ENCODE data around the gene TLL1.

TLL1 gene

DNA sequence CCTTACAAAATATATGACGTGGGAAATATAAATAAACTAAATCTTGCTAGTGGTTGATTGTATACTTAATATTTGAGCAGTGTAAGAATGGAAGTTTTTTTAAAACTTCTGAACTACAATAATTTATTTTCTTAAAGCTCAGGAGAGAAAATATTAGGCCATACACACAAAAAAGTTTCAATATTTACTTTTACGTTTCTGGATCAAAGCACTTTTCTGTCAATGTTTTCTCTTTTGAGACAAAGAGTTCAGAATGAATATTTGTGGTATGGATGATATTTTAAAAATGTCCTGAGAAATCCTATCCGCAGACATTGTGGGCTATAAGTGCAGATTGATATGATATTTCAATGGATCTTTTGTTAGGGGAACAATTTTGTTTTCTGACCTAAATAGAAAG lies 109.9 kb downstream of the TLL1 start:
- no peak for DNase-seq

DNA sequence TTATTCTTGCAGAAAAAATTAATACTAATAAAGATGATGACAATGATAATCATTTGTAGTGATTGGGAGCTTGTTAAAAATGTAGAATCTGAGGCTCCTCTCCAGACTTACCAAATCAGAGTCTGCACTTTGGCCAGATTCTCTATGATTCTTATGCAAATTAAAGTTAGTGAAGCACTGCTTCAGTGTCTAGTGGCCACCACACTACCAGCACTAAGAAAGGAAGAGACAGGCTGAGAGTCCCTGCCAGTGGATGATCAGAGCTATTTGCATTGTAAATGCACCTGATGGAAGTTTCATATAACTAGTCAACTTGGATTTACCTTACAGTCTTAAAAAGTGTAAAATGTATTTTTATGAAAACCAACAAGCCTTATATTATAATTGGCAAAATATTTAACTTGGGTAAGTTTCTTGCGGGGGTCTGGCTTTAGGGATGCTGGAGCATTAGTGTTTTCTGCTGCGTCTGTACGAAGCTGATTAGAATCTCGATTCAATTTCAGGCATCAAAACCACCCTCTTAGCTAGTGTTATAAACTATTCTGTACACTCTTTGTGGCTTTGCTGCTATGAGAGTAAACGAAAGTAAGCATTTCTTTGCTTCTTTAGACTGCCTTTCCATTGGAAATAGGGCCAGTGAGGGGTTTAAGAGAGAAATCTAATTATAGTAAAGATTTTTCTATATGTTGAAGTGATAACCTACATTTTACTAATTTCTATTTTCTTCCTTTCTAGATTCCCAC lies 114.1 kb downstream of the TLL1 start:
- DNase-seq = no peak

DNA sequence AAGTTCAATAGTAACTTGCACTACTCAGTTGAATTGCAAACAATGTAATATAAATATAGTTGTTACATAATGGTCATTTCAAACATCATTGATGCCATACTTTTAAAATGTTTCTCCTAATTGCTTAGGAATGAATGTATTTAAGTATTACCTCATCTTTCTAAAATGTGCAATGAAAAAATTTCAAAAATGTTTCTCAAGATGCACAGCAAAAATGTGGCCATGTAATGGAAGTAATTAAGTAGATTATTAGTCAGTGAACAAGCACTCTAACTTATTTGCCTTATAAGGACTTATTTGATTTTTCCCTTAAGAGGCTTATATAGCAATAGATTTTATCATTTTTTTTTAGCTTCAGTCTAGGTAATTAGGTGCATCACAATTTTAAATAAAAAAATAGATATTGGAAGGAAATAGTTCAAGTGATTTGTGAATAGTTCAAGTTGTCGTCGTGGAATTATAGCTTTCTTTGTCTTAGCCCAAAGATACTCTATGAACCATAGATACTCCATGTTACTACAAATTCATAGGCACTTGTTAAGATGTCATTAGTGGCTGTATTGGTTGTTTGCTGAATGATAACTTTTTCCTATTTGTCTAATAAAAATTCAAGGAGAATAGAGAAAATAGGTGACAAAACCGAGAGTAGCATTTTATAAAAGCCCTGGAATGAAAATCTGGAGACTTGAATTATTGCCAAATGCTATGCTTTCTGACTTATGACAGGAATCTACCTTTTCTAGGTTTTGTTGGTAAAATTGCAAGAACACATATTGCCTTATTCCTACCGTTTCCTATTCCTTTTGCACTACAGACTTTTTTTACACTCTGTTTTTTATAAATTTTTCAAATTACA lies 118.5 kb downstream of the TLL1 start:
- DNase-seq = no peak

DNA sequence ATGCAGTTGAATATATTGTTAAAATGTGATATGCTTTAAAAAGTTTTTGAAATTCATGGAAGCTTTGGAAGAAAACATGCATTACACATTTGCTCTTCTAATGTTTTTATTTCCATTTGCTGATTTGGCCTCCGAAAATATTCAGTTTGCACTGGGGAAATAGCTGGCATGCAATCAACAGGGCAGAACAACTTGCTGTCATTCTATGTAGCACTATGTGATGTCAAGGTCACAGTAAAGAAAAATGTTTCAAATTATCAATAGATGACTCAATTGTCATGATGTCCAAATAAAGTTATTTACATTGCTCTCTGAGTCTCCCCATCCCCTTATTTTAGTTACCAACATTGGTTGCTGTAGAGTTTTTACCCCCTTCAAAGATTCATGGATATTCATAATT lies 119.2 kb downstream of the TLL1 start:
- no peak for DNase-seq

DNA sequence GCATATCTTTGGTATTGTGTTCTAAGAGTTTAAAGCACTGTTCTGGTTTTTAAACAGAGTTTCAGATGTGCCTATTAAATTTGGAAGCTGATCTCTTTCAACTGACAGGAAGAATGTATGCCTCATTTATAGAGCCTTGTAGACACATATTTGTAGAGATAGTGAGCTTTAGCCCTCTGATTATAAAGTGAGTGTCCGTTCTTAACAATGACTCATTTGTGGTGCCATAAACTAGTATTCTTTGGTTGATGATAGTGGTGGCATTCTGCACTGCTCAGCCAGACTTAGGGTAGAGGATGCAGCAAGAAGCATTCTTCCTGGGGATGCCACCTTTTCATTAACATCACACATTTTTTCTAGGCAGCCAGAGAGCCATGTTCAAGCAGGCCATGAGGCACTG lies 121.7 kb downstream of the TLL1 start:
- no peak for DNase-seq

DNA sequence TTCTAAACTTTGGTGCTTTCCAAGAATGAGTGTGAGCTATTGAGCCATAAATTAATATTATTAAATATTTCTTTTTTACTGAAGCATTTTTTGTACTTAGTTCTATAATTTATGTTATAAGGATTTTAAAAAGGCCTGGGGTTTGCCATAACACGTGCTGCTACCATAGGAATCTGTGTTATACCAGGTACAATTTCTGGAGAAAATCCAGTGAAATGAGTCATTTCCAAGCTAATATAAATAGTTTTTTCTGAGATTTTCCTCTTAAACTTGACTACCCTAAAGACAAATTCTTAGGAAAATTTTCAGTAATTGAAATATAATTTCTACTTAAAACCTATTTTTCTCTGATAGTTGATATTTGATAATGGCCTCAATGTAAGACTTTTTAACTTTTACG lies 130.8 kb downstream of the TLL1 start:
- no peak for DNase-seq

DNA sequence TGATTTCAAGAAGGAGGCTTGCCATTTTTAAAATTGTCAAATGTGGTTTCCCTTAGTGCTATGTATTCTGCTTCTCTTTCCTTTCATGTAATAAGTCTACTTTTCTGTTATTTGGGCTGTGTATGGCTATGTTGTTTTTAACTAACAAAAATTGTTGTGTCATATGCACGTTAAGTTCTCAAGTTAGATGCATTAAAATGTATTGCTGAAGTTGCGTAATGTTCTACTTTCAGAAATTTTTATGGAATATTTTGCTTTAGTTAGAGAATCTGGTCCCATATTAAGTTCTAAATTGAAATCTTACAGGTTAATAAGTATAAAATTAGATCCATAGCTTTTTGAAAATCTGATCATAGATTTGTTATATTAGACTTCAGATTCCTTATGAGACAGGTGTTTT lies 133.2 kb downstream of the TLL1 start:
- DNase-seq = no peak

DNA sequence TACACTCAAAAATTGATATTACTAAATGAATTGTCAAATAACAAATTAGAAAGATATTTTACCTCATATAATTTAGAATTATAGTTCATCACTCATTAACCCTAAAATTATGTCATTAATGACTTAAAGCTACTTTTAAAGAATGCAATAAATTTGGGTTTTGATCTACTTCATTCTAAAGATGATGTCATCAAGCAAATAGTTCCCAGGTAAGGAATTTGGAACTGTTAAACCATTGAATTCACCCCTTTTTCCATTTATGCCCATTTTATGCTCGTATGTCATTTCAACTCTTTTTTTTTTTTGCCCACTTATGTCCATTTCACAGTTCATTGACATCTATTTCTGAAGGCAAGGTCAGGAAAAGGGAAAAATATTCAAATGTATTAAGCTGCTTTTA lies 135.5 kb downstream of the TLL1 start:
- DNase-seq = no peak

DNA sequence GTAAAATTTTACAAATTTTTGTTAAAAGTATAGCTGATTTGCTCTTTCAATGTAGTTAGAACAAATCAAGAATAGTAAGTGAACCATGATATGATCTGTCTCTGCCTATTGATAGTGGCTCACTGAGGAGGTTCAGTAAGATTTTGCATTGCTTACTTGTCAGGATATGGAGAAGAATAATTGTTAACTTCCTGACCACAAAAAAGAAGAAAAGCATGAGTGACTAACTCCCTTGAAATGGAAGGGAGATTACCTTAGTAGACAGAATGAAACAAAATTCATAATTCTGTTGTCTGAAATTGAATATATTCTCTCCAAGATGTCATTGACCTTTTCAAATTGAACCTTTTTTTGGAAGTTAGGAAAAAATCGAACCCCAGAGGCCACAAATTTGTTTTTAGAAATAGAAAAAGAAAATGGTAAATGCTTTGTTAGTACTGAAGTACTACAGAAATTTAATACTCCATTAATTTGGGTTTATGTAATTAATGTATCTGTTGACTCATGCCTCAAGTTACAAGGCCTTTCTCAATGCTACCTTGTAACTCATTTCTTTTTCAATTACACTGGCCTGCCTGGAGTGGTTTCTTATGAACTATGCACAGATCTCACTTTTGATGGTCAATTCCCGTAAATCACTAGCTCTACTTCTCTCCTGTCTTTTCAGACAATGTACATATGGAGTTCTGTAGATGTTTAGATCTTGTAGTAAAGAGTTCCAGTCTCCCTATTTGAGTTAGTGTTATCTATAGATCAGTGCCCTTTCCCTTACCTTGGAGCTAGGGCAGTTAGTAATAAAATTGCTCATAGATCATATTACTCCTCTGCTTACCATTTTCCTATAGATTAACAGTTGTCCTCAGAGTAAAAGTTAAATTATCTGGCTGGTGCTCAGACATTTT lies 139.3 kb downstream of the TLL1 start:
- DNase-seq = no peak

DNA sequence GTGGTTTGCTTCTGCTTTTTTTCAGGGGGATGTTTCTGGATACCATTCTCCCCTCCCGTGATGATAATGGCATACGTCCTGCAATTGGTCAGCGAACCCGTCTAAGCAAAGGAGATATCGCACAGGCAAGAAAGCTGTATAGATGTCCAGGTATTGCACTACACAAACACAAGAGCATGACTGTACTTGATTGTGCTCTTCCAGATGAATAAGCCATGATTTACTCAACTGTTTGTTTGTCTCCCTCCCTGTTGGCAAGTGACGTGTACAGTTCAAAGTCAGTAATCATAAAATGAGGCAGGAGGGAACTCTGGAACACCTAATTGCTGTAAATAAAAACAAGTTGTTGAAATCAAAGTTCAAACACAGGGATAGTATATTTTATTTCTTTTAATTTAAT lies 141.4 kb downstream of the TLL1 start:
- no peak for DNase-seq

DNA sequence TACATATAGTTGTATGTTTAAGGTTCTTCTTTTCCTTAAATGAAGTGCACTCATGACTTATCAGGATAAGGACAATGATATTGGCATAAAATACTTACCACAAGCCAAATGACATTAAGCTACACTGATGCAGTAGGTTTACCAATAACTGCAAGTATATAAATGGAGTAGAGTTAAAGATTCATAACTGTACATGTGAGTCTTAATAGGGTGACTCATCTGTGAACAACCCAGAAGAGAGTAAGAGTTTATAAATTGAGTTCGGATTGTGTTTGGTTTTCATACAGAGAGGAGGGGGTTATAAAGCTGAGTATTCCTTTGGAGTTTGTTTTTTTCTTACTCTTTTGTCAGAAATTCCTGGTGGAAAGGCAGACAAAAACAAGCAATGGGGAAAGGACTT lies 144.8 kb downstream of the TLL1 start:
- no peak for DNase-seq

DNA sequence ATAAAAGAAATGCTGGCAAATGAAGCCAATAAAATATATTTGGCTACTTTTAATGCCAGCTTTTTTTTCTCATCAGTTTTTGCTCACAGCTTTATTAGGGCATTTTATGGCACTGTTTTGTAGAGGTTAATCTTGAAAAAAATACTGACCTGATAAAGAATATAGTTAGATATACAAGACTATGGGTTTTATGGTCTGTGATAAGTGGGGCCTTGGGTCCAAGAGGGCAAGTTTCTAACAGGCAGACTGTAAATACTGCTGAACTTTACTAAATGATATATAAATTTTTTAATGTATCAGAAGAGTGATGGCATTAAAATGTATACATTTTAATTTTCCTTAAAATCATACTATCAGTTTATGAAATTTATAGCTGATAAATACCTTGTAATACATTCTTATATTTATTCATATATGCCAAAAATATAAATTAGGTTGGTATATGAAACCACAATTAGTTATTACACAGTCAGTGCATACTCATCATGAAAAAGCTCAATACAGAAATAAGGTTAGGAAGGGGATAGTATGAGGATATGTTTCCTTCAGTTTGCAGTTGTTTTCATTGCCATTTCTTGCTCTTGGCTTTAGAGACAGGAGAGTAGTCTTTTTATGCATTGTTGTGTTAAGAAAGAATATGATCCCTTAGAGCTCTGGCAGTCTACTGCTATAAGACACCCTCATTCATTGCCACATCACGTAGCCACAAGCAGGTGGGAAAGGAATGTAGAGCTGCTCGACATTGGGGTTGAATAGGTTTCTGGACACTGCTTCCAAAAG lies 146.6 kb downstream of the TLL1 start:
- no peak for DNase-seq

DNA sequence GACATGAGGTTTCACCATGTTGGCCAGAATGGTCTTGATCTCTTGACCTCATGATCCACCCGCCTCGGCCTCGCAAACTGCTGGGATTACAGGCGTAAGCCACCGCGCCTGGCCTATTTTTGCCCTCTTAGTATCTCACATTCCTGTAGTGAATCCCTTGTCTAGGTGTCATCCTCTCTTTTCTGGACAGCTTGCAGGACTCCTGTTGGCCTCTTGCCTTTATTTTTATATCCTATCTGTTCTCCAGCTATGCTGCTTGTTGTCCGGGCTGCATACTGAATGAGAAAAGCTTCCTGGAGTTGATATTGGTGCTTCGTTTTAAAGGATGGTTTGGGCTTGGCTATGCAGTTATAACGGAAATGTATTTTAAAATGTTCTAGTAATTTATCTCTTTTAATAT lies 148.6 kb downstream of the TLL1 start:
- DNase-seq = no peak

DNA sequence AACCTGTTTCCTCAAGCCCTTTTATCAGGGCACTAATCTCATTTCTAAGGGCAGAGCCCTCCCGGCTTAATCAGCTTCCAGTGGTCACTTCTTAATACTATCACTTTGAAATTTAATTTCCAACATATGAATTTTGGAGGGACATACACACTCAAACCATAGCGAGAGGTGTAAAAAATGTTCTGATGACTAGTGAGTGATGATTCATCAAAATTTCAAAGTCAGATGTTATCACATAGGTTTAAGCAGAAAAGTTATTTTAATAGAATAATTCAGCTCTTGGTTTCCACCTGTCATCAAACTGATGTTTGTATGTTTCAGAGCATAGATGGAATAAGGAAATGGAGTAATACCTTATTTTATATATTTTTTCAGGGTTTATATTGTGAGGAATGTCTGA lies 161.9 kb downstream of the TLL1 start:
- no peak for DNase-seq

DNA sequence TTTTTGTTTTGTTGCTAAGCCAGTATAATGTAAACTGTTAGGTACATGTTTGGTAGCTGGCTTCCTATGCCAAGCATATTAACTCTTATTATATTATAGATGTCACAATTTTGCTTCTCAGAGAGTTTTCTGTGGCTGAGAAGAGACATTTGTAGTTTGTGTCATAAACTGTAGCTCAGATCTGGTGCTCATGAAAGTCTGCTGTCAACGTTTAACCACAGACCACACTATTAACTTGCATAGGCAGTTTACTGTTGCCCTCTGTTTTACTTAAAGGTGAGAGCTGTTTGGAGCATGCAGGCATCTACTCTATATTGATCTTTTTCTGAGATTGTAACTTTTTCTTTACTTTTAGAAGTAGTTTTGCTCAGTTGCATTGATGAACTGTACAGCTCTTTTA lies 166.8 kb downstream of the TLL1 start:
- no peak for DNase-seq

DNA sequence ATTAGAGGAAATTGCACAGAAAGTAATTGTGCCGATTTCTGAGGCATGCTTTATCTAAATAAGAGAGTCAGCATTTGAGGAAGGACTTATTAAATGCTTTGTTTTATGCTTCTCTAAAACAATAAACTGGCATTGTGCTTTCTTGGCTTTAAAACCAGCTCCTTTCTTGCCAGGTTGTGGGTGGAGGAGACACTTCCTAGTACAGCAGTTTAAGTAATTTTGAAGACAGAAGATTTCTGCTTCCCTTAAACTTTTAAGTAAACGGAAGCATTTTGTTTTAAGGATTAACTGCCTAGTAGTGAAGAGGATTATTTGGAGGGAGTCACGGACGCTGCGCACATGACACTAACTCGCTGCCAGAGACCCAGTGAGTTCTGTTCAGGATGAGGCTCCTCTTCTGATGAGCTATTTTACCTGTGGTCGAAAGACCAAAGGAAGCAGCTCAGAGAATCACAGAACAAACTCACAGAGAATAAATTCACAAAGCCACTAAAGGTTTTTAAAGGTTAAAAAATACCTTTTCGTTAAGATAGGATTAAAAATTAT lies 169.5 kb downstream of the TLL1 start:
- no peak for DNase-seq

DNA sequence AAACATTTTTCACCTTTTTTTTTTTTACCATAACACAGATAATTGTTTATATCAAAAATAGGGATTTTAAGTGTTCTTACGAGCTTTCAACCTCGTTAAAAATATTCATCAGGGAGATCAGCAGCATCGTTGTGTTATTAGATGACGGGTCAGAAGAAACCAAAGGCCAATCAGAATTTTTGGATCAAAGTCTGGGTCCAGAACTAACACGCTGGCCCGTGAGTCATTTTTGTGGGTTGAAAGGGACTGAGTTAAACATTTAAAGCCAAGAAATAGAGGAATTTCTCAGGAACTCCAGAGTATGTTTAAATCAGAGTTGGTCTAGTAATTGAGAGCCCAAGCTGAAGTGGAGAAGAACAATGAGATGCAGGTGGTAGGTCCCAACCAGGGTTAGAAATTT lies 170.8 kb downstream of the TLL1 start:
- no peak for DNase-seq

DNA sequence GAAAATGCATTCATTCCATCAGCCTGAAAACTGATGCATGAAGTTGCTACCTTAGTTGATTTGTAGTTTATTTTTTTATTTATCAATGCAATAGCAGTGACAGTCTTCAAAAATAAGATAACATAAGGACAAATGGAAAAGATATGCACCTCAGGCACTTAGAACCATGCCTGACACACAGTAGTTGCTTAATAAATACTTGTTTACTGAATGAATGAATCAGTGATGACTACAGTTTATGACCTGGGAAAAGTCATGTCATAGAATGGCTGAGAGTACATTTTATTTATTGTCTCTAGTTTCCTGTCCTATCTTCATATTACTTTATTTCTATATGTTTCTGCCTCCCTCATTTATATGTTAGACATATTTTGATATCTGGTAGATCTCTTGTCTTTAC lies 171.8 kb downstream of the TLL1 start:
- DNase-seq = no peak

DNA sequence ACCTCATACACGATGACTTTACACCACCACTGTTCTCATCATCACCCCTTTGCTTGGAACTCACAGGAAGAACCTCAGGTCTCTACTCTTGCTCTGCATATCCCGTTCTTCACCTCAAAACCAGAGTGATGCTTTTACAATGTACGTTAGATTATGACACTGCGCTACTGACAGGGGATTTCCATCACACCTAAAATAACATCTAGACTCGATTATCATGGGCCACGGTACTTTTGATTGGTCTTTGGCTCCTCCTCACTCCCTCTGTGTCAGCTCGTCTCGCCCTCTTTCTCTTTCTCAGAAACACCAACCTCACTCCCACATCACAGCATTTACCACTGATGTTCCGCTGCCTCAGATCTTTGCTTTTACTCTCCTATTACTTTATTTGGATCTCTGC lies 172.4 kb downstream of the TLL1 start:
- no peak for DNase-seq

DNA sequence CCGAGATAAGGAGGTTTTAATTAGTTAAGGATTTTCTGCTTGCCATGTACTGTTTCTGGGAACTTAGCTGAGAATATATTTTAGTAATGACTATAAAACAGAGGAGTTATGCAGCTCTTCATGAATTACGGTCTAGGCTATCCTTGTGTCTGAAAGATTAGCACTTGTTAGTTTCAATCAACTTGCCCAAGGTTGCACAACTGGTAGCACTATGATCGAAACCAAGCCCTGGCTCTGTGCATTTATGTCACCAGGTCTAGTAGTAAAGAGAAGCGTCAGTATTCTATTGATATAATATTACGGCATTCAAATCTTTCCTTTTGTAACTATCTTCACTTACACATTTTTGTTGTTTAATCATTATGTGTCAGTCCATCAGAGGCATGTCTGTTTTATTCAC lies 176.0 kb downstream of the TLL1 start:
- no peak for DNase-seq

DNA sequence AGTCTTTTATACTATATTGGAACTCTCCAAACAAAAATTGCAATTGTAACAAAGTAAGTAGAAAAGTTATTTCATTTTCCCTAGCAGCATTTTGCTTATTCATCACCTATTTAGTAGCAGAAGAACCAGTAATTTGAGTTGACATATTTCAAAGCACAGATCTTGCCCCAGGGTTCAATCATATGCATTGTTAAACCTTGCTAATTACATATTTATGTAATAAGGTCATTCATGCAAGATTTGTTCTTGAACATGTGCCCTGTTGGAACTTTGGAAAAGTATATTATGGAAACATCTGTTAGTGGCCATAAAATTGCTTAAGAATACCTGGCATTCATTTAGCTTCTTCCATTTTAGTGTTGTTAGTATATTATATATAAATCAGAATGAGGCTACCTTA lies 191.7 kb downstream of the TLL1 start:
- no peak for DNase-seq

DNA sequence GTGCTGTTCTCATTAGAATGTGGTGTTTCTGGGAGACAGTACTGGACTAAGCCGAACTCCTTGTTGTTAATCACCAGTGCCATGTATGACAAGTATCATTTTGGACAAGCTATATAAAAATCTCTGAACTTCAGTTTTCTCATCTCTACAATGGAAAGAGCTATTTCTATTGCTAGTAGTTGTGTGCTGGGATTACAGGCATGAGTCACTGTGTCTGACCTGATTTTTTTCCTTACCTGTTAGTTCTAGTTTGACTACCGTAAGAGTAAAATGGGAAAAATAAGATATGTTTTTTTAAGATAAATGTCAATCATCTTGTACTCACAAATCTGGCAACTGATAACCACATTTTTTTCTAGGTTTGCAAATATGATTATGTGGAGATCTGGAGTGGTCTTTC lies 192.3 kb downstream of the TLL1 start:
- DNase-seq = no peak

Measured in amniotic stem cell (primary cell).